Gastroesophageal sphincter (tissue), 3 donors: Measurements from ENCODE around the gene ARHGAP24.

Experiments used
- EP300 ChIP-seq: sonication (generic); formaldehyde crosslinking; IDR thresholded peaks from one replicate; pipeline ENCODE4 v1.6.1; 2017; ENCODE audit warnings: antibody characterized with exemption, mild to moderate bottlenecking
- POLR2AphosphoS5 ChIP-seq: sonication (generic); formaldehyde crosslinking; IDR thresholded peaks from one replicate; pipeline ENCODE4 v1.6.1; 2017; ENCODE audit warnings: antibody characterized with exemption
- TF ChIP-seq, protein P1 (sequence below), 4 experiments: fragments of 200-600 bp in 2 of 4; fragments of 450-650 bp in 2 of 4; sonication (generic) in 1 of 4; IDR thresholded peaks; one replicate each; pipeline ENCODE4 v1.5.1; 2017 to 2019; ENCODE audit warnings: antibody characterized with exemption in 4 of 4, mild to moderate bottlenecking in 2 of 4, moderate library complexity in 2 of 4

DNA sequence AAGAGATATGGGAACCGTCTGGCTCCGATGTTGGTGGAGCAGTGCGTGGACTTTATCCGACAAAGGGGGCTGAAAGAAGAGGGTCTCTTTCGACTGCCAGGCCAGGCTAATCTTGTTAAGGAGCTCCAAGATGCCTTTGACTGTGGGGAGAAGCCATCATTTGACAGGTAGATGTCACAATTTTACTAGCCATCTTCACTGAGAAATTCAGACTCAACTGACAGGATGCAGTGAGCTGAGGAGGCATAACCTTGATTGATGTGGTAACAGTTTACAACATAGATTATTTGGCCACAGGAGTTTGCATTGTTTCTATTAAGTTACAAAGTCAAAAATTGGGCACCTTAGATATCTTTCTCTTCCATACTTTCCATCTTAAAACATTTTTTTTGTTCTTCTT lies 467.2 kb downstream of the ARHGAP24 start:
- TF ChIP-seq EP300: no peak
- TF ChIP-seq, protein P1, sequence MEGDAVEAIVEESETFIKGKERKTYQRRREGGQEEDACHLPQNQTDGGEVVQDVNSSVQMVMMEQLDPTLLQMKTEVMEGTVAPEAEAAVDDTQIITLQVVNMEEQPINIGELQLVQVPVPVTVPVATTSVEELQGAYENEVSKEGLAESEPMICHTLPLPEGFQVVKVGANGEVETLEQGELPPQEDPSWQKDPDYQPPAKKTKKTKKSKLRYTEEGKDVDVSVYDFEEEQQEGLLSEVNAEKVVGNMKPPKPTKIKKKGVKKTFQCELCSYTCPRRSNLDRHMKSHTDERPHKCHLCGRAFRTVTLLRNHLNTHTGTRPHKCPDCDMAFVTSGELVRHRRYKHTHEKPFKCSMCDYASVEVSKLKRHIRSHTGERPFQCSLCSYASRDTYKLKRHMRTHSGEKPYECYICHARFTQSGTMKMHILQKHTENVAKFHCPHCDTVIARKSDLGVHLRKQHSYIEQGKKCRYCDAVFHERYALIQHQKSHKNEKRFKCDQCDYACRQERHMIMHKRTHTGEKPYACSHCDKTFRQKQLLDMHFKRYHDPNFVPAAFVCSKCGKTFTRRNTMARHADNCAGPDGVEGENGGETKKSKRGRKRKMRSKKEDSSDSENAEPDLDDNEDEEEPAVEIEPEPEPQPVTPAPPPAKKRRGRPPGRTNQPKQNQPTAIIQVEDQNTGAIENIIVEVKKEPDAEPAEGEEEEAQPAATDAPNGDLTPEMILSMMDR (IDR thresholded peaks at IDR 0.05): no peak
- no peak for TF ChIP-seq POLR2AphosphoS5
